ENCODE data around the gene EGLN2. TPM values are rescaled to one million over a fixed set of nuclear protein-coding genes. Genes with fewer than 3 reads are reported as not detected.
"Not testable (repeated sequence)": the region's sequence is repeated elsewhere in the genome, so short reads cannot be mapped to it uniquely, and the experiment has no call there.

Gene EGLN2
- total RNA-seq, 1 donor from 2014 or later, result 27.0 TPM

GRCh38 chr19:40763963-40764362 lies 35.0 kb upstream of the EGLN2 start:
- Mint-ChIP-seq H3K36me3 (peaks cover 43% of the 10 kb centered on the region), H3K9me3 (no peaks in the 10 kb centered on the region), H3K4me1 (no peaks in the 10 kb centered on the region), H3K27me3 (ENCODE audit: insufficient read depth, low read depth) (peaks cover 3% of the 10 kb centered on the region), H3K27ac (no peak overlapping the region), H3K4me3 (no peak overlapping the region)
- no peaks in the 10 kb centered on the region for H3K27me3 ChIP-seq
- peaks cover 47% of the 10 kb centered on the region for H3F3A ChIP-seq (ENCODE audit: low read depth)
- peaks cover 9% of the 10 kb centered on the region for H3K79me2 ChIP-seq (ENCODE audit: low read depth)
- no peak overlapping the region for H2AFZ ChIP-seq (replicated peaks)
- no peak overlapping the region for H3K4me2 ChIP-seq
- DNase-seq (ENCODE audit: low spot score), result no peak
- H3K4me3 ChIP-seq, result no peak overlapping the region
- no peak overlapping the region for H3K27ac ChIP-seq
- no peaks in the 10 kb centered on the region for H3K4me1 ChIP-seq
- no peaks in the 10 kb centered on the region for H3K9me3 ChIP-seq (ENCODE audit: low read depth)
- no peak overlapping the region for H3K9ac ChIP-seq
- no peaks in the 10 kb centered on the region for H3K36me3 ChIP-seq
- TF ChIP-seq EZH2phosphoT487 (IDR thresholded peaks at IDR 0.05) (no peak), CTCF (IDR thresholded peaks at IDR 0.05) (no peak), EZH2 (IDR thresholded peaks at IDR 0.05) (no peak)
- peaks cover 53% of the 10 kb centered on the region for H4K20me1 ChIP-seq (ENCODE audit: low read depth)

- not testable (repeated sequence) for H3K9me3 Mint-ChIP-seq; H2AFZ ChIP-seq (replicated peaks); H3K27me3 Mint-ChIP-seq (ENCODE audit: insufficient read depth, low read depth); H3K4me3 ChIP-seq; H3K4me1 ChIP-seq; H3K4me1 Mint-ChIP-seq; H3K27ac ChIP-seq; H3K9ac ChIP-seq; H3K27me3 ChIP-seq; H3K4me3 Mint-ChIP-seq; H3K36me3 ChIP-seq; DNase-seq (ENCODE audit: low spot score); H3K79me2 ChIP-seq (ENCODE audit: low read depth); H3K4me2 ChIP-seq; H3K9me3 ChIP-seq (ENCODE audit: low read depth); H3K27ac Mint-ChIP-seq
- H3F3A ChIP-seq (ENCODE audit: low read depth), result peaks cover 35% of the 10 kb centered on the region
- peaks cover 42% of the 10 kb centered on the region for H3K36me3 Mint-ChIP-seq
- H4K20me1 ChIP-seq (ENCODE audit: low read depth), result peaks cover 35% of the 10 kb centered on the region
Measured at GRCh38 chr19:40766385-40766784, 32.6 kb upstream of the EGLN2 start.

- Histone ChIP-seq H4K20me1 (ENCODE audit: low read depth) (peaks cover 12% of the 10 kb centered on the region), H3K9me3 (ENCODE audit: low read depth) (no peaks in the 10 kb centered on the region), H3K9ac (no peak overlapping the region), H2AFZ (replicated peaks) (no peak overlapping the region), H3K36me3 (no peaks in the 10 kb centered on the region), H3K27ac (no peak overlapping the region), H3K27me3 (no peaks in the 10 kb centered on the region), H3F3A (ENCODE audit: low read depth) (peaks cover 25% of the 10 kb centered on the region), H3K4me3 (no peak overlapping the region), H3K4me1 (no peaks in the 10 kb centered on the region), H3K4me2 (no peak overlapping the region), H3K79me2 (ENCODE audit: low read depth) (no peaks in the 10 kb centered on the region)
- no peak for DNase-seq (ENCODE audit: low spot score)
- Mint-ChIP-seq H3K4me3 (no peak overlapping the region), H3K27me3 (ENCODE audit: insufficient read depth, low read depth) (peaks cover 2% of the 10 kb centered on the region), H3K27ac (no peak overlapping the region), H3K9me3 (no peaks in the 10 kb centered on the region), H3K36me3 (peaks cover 30% of the 10 kb centered on the region), H3K4me1 (no peaks in the 10 kb centered on the region)
- TF ChIP-seq EZH2 (IDR thresholded peaks at IDR 0.05), result no peak
- TF ChIP-seq CTCF (IDR thresholded peaks at IDR 0.05), result no peak
- TF ChIP-seq EZH2phosphoT487 (IDR thresholded peaks at IDR 0.05), result no peak
Measured at GRCh38 chr19:40768869-40769268, 30.1 kb upstream of the EGLN2 start.

GRCh38 chr19:40771101-40771862 lies 27.7 kb upstream of the EGLN2 start:
- Mint-ChIP-seq H3K27ac (peak overlapping the region; percentile 37), H3K4me3 (peak overlapping the region; percentile 35), H3K36me3 (peaks cover 11% of the 10 kb centered on the region)
- not testable (repeated sequence) for H3K9me3 ChIP-seq (ENCODE audit: low read depth); H3K9me3 Mint-ChIP-seq; DNase-seq (ENCODE audit: low spot score); H3K36me3 ChIP-seq; H3K4me1 Mint-ChIP-seq; H2AFZ ChIP-seq (replicated peaks); H3F3A ChIP-seq (ENCODE audit: low read depth); H3K27ac ChIP-seq; H3K27me3 Mint-ChIP-seq (ENCODE audit: insufficient read depth, low read depth); H4K20me1 ChIP-seq (ENCODE audit: low read depth); H3K27me3 ChIP-seq; H3K4me2 ChIP-seq; H3K9ac ChIP-seq; H3K79me2 ChIP-seq (ENCODE audit: low read depth); H3K4me1 ChIP-seq; H3K4me3 ChIP-seq

Data from neural progenitor cell (in vitro differentiated cells).